Prostate gland (tissue), 2 donors: ENCODE results near the gene GSX2. TPM values are rescaled to one million over a fixed set of nuclear protein-coding genes. Genes with fewer than 3 reads are reported as not detected.

Experiments used
- DNase-seq: peaks from one replicate; pipeline ENCODE4 v3.0.0-alpha.2; 2019; ENCODE audit warnings: low spot score
- H3K27ac ChIP-seq, 2 donors: fragments of 200-600 bp; sonication (generic); 2 replicates each; pipeline ENCODE4 v1.5.1; 2017 to 2019
- H3K27me3 ChIP-seq: fragments of 200-600 bp; sonication (generic); replicated peaks from 2 replicates; pipeline ENCODE4 v1.5.1; 2019; ENCODE audit not compliant: insufficient read depth
- H3K36me3 ChIP-seq, 2 donors: fragments of 200-600 bp; sonication (generic); 1 replicate in 1 of 2; 2 replicates in 1 of 2; pipeline versions ENCODE4 v1.5.1 to v1.8.1; 2017 to 2019
- H3K4me1 ChIP-seq: fragments of 200-600 bp; sonication (generic); replicated peaks from 2 replicates; pipeline ENCODE4 v1.5.1; 2019
- H3K4me3 ChIP-seq, 2 donors: fragments of 200-600 bp; sonication (generic); 2 replicates each; pipeline ENCODE4 v1.5.1; 2017 to 2019
- H3K9me3 ChIP-seq: fragments of 200-600 bp; sonication (generic); 2 replicates; pipeline ENCODE4 v1.5.1; 2017
- POLR2A ChIP-seq: fragments of 450-650 bp; IDR thresholded peaks from one replicate; pipeline ENCODE4 v1.6.1; 2016; ENCODE audit warnings: antibody characterized with exemption, mild to moderate bottlenecking
- POLR2AphosphoS5 ChIP-seq: sonication (generic); formaldehyde crosslinking; IDR thresholded peaks from one replicate; pipeline ENCODE4 v1.6.1; 2017; ENCODE audit warnings: antibody characterized with exemption
- WGBS: methylation state at CpG from one replicate; pipeline ENCODE4 v1.1.5; 2018; 5-methylcytosine and 5-hydroxymethylcytosine counted together
- intact Hi-C: fragments of 100-400 bp; cut with DNase I; formaldehyde crosslinking; loops from one replicate; pipeline ENCODE4 v1.14.2; 2022
- total RNA-seq, 2 donors: library from RNA; depleted of rRNA; stranded (reverse); fragments of >200 nt; gene quantifications; one replicate each; pipeline ENCODE4 v1.1.0, GENCODE V29; 2016
- TF ChIP-seq, protein P1 (sequence below), 4 experiments: fragments of 200-600 bp in 2 of 4; fragments of 450-650 bp in 2 of 4; sonication (generic) in 2 of 4; IDR thresholded peaks; 1 replicate in 3 of 4; 2 replicates in 1 of 4; pipeline ENCODE4 v1.5.1; 2016 to 2019; ENCODE audit warnings: antibody characterized with exemption in 4 of 4, mild to moderate bottlenecking in 2 of 4, moderate library complexity in 2 of 4

The GSX2 gene
- total RNA-seq, 2 donors from 2014 or later = not detected

- no peak for DNase-seq
- Histone ChIP-seq H3K4me3 (peak overlapping the region in 1 of 2 donors; percentile 94), H3K36me3 (no peaks in the 10 kb centered on the region), H3K9me3 (no peaks in the 10 kb centered on the region), H3K27ac (peak overlapping the region; percentile 93 to 94), H3K4me1 (no peaks in the 10 kb centered on the region), H3K27me3 (no peaks in the 10 kb centered on the region)
- TF ChIP-seq POLR2A (no peak), POLR2AphosphoS5 (no peak)
- TF ChIP-seq, protein P1, sequence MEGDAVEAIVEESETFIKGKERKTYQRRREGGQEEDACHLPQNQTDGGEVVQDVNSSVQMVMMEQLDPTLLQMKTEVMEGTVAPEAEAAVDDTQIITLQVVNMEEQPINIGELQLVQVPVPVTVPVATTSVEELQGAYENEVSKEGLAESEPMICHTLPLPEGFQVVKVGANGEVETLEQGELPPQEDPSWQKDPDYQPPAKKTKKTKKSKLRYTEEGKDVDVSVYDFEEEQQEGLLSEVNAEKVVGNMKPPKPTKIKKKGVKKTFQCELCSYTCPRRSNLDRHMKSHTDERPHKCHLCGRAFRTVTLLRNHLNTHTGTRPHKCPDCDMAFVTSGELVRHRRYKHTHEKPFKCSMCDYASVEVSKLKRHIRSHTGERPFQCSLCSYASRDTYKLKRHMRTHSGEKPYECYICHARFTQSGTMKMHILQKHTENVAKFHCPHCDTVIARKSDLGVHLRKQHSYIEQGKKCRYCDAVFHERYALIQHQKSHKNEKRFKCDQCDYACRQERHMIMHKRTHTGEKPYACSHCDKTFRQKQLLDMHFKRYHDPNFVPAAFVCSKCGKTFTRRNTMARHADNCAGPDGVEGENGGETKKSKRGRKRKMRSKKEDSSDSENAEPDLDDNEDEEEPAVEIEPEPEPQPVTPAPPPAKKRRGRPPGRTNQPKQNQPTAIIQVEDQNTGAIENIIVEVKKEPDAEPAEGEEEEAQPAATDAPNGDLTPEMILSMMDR (IDR thresholded peaks at IDR 0.05) = no peak
- intact Hi-C loops = no loop called here
- 72% methylated on average over 6 of the region's 6 CpGs for WGBS
Observed at GRCh38 chr4:54065282-54066087, 34.5 kb upstream of the GSX2 start.

DNA sequence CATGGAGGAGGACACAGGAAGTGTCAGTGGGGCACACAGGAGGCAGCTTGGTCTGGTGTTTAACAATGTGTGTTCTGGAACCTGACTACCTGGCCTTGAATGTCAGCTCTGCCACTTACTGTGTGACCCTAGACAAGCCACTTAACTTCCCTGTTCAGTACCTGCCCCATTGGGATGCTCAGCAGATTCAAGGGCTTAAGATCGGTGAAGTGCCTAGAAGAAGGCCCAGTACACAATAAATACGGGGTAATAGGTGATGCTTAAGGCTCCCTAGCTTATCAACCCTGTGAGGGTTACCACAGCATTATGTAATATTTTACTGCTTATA, 33.9 kb upstream of the GSX2 start:
- intact Hi-C loops = no loop called here
- Histone ChIP-seq H3K9me3 (no peaks in the 10 kb centered on the region), H3K36me3 (no peaks in the 10 kb centered on the region), H3K27me3 (no peaks in the 10 kb centered on the region), H3K27ac (no peak overlapping the region), H3K4me3 (no peak overlapping the region), H3K4me1 (no peaks in the 10 kb centered on the region)
- TF ChIP-seq POLR2AphosphoS5 (no peak), POLR2A (no peak)
- TF ChIP-seq, protein P1 (IDR thresholded peaks at IDR 0.05) = no peak
- WGBS = 95% methylated on average over 2 of the region's 2 CpGs
- DNase-seq = no peak

- Histone ChIP-seq H3K4me3 (no peak overlapping the region), H3K9me3 (no peaks in the 10 kb centered on the region), H3K36me3 (no peaks in the 10 kb centered on the region), H3K4me1 (no peaks in the 10 kb centered on the region), H3K27me3 (no peaks in the 10 kb centered on the region), H3K27ac (peak overlapping the region; percentile 30 to 32)
- no peak for DNase-seq
- intact Hi-C loops = no loop called here
- WGBS = 62% methylated on average over 2 of the region's 2 CpGs
- TF ChIP-seq, protein P1 (IDR thresholded peaks at IDR 0.05) = no peak
- no peak for TF ChIP-seq POLR2AphosphoS5
- TF ChIP-seq POLR2A = no peak
Observed at GRCh38 chr4:54066718-54067129, 33.2 kb upstream of the GSX2 start.

GRCh38 chr4:54067166-54067565, 32.8 kb upstream of the GSX2 start:
- Histone ChIP-seq H3K27me3 (no peaks in the 10 kb centered on the region), H3K4me3 (no peak overlapping the region), H3K9me3 (no peaks in the 10 kb centered on the region), H3K36me3 (no peaks in the 10 kb centered on the region), H3K27ac (peak overlapping the region; percentile 30 to 32), H3K4me1 (no peaks in the 10 kb centered on the region)
- 34% methylated on average over 5 of the region's 5 CpGs for WGBS
- DNase-seq = peak; percentile 29
- TF ChIP-seq, protein P1 (IDR thresholded peaks at IDR 0.05) = no peak
- peak; percentile 4 for TF ChIP-seq POLR2AphosphoS5
- intact Hi-C loops = no loop called here

GRCh38 chr4:54073271-54073880, 26.6 kb upstream of the GSX2 start:
- intact Hi-C loops = no loop called here
- DNase-seq = no peak
- Histone ChIP-seq H3K4me1 (no peaks in the 10 kb centered on the region), H3K36me3 (no peaks in the 10 kb centered on the region), H3K9me3 (no peaks in the 10 kb centered on the region), H3K27me3 (no peaks in the 10 kb centered on the region), H3K27ac (no peak overlapping the region), H3K4me3 (no peak overlapping the region)
- TF ChIP-seq POLR2AphosphoS5 (no peak), POLR2A (no peak)
- TF ChIP-seq, protein P1 (IDR thresholded peaks at IDR 0.05) = no peak
- 100% methylated on average over 2 of the region's 2 CpGs for WGBS
